CD14-positive monocyte (primary cell): ENCODE results near the gene TTC21A. TPM values are rescaled to one million over a fixed set of nuclear protein-coding genes. Genes with fewer than 3 reads are reported as not detected.

Experiments
- DNase-seq, 3 donors: peaks; one replicate each; pipeline ENCODE4 v3.0.0-alpha.2; 2011 to 2022
- H2AFZ ChIP-seq: 2 replicates; pipeline ENCODE4 v1.6.0; 2012; ENCODE audit warnings: mild to moderate bottlenecking, low read depth, low read length, inconsistent platforms; ENCODE audit not compliant: insufficient read depth, poor library complexity, severe bottlenecking
- H3K27ac ChIP-seq, 2 donors: 1 replicate in 1 of 2; 2 replicates in 1 of 2; pipeline ENCODE4 v1.5.1; 2012 to 2013; ENCODE audit warnings: low read length in 2 of 2, control low read depth in 1 of 2, inconsistent platforms in 1 of 2, low read depth in 1 of 2, mild to moderate bottlenecking in 1 of 2
- H3K27me3 ChIP-seq, 2 donors: one replicate each; pipeline versions ENCODE4 v1.6.0 to v1.6.1; 2011 to 2013; ENCODE audit warnings: low read length in 2 of 2; ENCODE audit not compliant: control insufficient read depth in 2 of 2, insufficient read depth in 2 of 2
- H3K36me3 ChIP-seq, 2 donors: replicated peaks in 1 of 2; 1 replicate in 1 of 2; 2 replicates in 1 of 2; pipeline versions ENCODE4 v1.5.1 to v1.6.1; 2012 to 2013; ENCODE audit warnings: low read length in 2 of 2, control low read depth in 1 of 2, inconsistent platforms in 1 of 2, mild to moderate bottlenecking in 1 of 2; ENCODE audit not compliant: insufficient read depth in 2 of 2, control insufficient read depth in 1 of 2
- H3K4me1 ChIP-seq, 2 donors: 1 replicate in 1 of 2; 2 replicates in 1 of 2; pipeline versions ENCODE4 v1.5.1 to v1.6.1; 2012 to 2013; ENCODE audit warnings: low read length in 2 of 2, control low read depth in 1 of 2, inconsistent platforms in 1 of 2, mild to moderate bottlenecking in 1 of 2, moderate library complexity in 1 of 2; ENCODE audit not compliant: insufficient read depth in 2 of 2, control insufficient read depth in 1 of 2
- H3K4me2 ChIP-seq: replicated peaks from 2 replicates; pipeline ENCODE3; 2012; ENCODE audit warnings: low read length, moderate library complexity, mild to moderate bottlenecking; ENCODE audit not compliant: poor library complexity, severe bottlenecking; ENCODE audit errors: extremely low read depth
- H3K4me3 ChIP-seq, 3 experiments: fragments of 200-600 bp in 1 of 3; sonication (generic) in 1 of 3; replicated peaks in 1 of 3; 1 replicate in 2 of 3; 2 replicates in 1 of 3; pipeline ENCODE4 v1.5.1; 2011 to 2013; ENCODE audit warnings: low read length in 3 of 3, mild to moderate bottlenecking in 3 of 3, control low read depth in 2 of 3, low read depth in 2 of 3, inconsistent platforms in 1 of 3, moderate library complexity in 1 of 3
- H3K79me2 ChIP-seq: 2 replicates; pipeline ENCODE4 v1.6.0; 2012; ENCODE audit warnings: mild to moderate bottlenecking, control low read depth, inconsistent platforms, low read length, moderate library complexity; ENCODE audit not compliant: insufficient read depth
- H3K9ac ChIP-seq: 2 replicates; pipeline ENCODE4 v1.6.0; 2017; ENCODE audit warnings: low read length, mild to moderate bottlenecking; ENCODE audit not compliant: insufficient read depth, poor library complexity, severe bottlenecking
- H3K9me3 ChIP-seq, 2 donors: replicated peaks in 1 of 2; 1 replicate in 1 of 2; 2 replicates in 1 of 2; pipeline versions ENCODE4 v1.5.1 to v1.6.1; 2012 to 2013; ENCODE audit warnings: low read length in 2 of 2, control low read depth in 1 of 2; ENCODE audit not compliant: control insufficient read depth in 1 of 2, insufficient read depth in 1 of 2
- H4K20me1 ChIP-seq: 2 replicates; pipeline ENCODE4 v1.6.0; 2012; ENCODE audit warnings: mild to moderate bottlenecking, low read length, control low read depth, moderate library complexity; ENCODE audit not compliant: insufficient read depth
- H3K27ac Mint-ChIP-seq, 7 donors: one replicate each; pipeline ENCODE4 v1.8.0; 2020; ENCODE audit warnings: mild to moderate bottlenecking in 7 of 7, mixed read lengths in 7 of 7, moderate library complexity in 6 of 7, inconsistent platforms in 2 of 7
- H3K27me3 Mint-ChIP-seq, 3 donors: one replicate each; pipeline ENCODE4 v1.8.0; 2021 to 2022; ENCODE audit warnings: low read depth in 3 of 3, mild to moderate bottlenecking in 3 of 3, mixed read lengths in 3 of 3, moderate library complexity in 3 of 3, inconsistent platforms in 1 of 3
- H3K36me3 Mint-ChIP-seq, 2 donors: one replicate each; pipeline ENCODE4 v1.8.0; 2020; ENCODE audit warnings: mixed read lengths in 2 of 2, inconsistent platforms in 1 of 2, mild to moderate bottlenecking in 1 of 2
- H3K4me1 Mint-ChIP-seq: one replicate; pipeline ENCODE4 v1.8.0; 2020; ENCODE audit warnings: mild to moderate bottlenecking, mixed read lengths
- H3K4me3 Mint-ChIP-seq, 2 donors: one replicate each; pipeline ENCODE4 v1.8.0; 2020; ENCODE audit warnings: mild to moderate bottlenecking in 2 of 2, mixed read lengths in 2 of 2, moderate library complexity in 1 of 2
- H3K9me3 Mint-ChIP-seq, 7 donors: one replicate each; pipeline ENCODE4 v1.8.0; 2020 to 2022; ENCODE audit warnings: mixed read lengths in 7 of 7, mild to moderate bottlenecking in 6 of 7, moderate library complexity in 6 of 7, inconsistent platforms in 2 of 7
- CTCF ChIP-seq: fragments of 200-600 bp; IDR thresholded peaks from one replicate; pipeline ENCODE4 v1.8.0; 2022; ENCODE audit warnings: antibody characterized with exemption, mild to moderate bottlenecking
- WGBS: methylation state at CpG from one replicate; pipeline ENCODE4 v1.1.5; 2013; ENCODE audit warnings: missing lambda C conversion rate; ENCODE audit not compliant: insufficient coverage; 5-methylcytosine and 5-hydroxymethylcytosine counted together
- intact Hi-C, 2 donors: fragments of 100-400 bp; cut with micrococcal nuclease; formaldehyde crosslinking; loops; one replicate each; pipeline versions ENCODE4 v1.15.0 to v1.15.1; 2023
- polyA plus RNA-seq, 3 donors: library from polyadenylated mRNA; depleted of rRNA in 1 of 3; unstranded in 2 of 3; stranded (reverse) in 1 of 3; fragments of 300-500 nt in 2 of 3; fragments of >200 nt in 1 of 3; fragmentation: Illumina TruSeq in 2 of 3; gene quantifications; 1 replicate in 2 of 3; 2 replicates in 1 of 3; pipeline ENCODE4 v1.2.3, GENCODE V29; 2012 to 2021

The TTC21A gene
- polyA plus RNA-seq, 3 donors = 0.67 to 12.9 (median 2.2) TPM

- Histone ChIP-seq H3K27ac (peak overlapping the region in 1 of 2 donors; percentile 97), H3K4me1 (peaks cover 39 to 40% of the 10 kb centered on the region in 2 donors), H3K36me3 (peaks cover 0 to 7% of the 10 kb centered on the region in 2 donors), H2AFZ (no peak overlapping the region), H4K20me1 (peaks cover 43% of the 10 kb centered on the region), H3K9ac (peak overlapping the region; percentile 100), H3K27me3 (no peaks in the 10 kb centered on the region), H3K4me3 (peak overlapping the region in 2 of 3 experiments; percentile 30 to 83), H3K9me3 (no peaks in the 10 kb centered on the region), H3K79me2 (peaks cover 37% of the 10 kb centered on the region), H3K4me2 (peak overlapping the region; percentile 71)
- WGBS = 67% methylated on average over 1 of the region's 9 CpGs
- no peak for TF ChIP-seq CTCF
- Mint-ChIP-seq H3K36me3 (peaks cover 32 to 33% of the 10 kb centered on the region in 2 donors), H3K27me3 (peaks cover 0 to 13% (median 4%) of the 10 kb centered on the region in 3 donors), H3K27ac (peak overlapping the region; percentile 66 to 94 (median 86)), H3K9me3 (peaks cover 0 to 6% (median 2%) of the 10 kb centered on the region in 7 donors), H3K4me1 (peaks cover 43% of the 10 kb centered on the region), H3K4me3 (peak overlapping the region; percentile 60 to 71)
- intact Hi-C loops = no loop called here
- no peak for DNase-seq
Measured at GRCh38 chr3:39153977-39154279, 46.4 kb downstream of the TTC21A start.

- DNase-seq = no peak
- peaks cover 0 to 7% of the 10 kb centered on the region in 2 donors for H3K36me3 ChIP-seq
- WGBS = 94% methylated on average over 13 of the region's 18 CpGs
- H4K20me1 ChIP-seq = peaks cover 38% of the 10 kb centered on the region
- Mint-ChIP-seq H3K4me1 (peaks cover 38% of the 10 kb centered on the region), H3K4me3 (peak overlapping the region; percentile 60 to 71), H3K27me3 (peaks cover 0 to 15% (median 4%) of the 10 kb centered on the region in 3 donors), H3K27ac (peak overlapping the region in 6 of 7 donors; percentile 71 to 94 (median 88)), H3K9me3 (peaks cover 0 to 6% (median 2%) of the 10 kb centered on the region in 7 donors), H3K36me3 (peaks cover 27 to 28% of the 10 kb centered on the region in 2 donors)
- H3K4me1 ChIP-seq = peaks cover 34% of the 10 kb centered on the region in 2 donors
- H3K4me3 ChIP-seq = peak overlapping the region in 1 of 3 experiments; percentile 83
- H3K27ac ChIP-seq = no peak overlapping the region
- peak overlapping the region; percentile 71 for H3K4me2 ChIP-seq
- H3K27me3 ChIP-seq = no peaks in the 10 kb centered on the region
- H2AFZ ChIP-seq = no peak overlapping the region
- no peaks in the 10 kb centered on the region for H3K9me3 ChIP-seq
- H3K79me2 ChIP-seq = peaks cover 32% of the 10 kb centered on the region
- H3K9ac ChIP-seq = no peak overlapping the region
- TF ChIP-seq CTCF = no peak
- intact Hi-C loops = no loop called here
Measured at GRCh38 chr3:39154280-39155021, 47.0 kb downstream of the TTC21A start.
